DOHH2 (cell line): ENCODE data around the gene C1QTNF8.

Source experiments
- H3F3A ChIP-seq: fragments of 200-600 bp; sonication (generic), shearing (Covaris generic); 2 replicates; pipeline ENCODE4 v1.6.0; 2016; ENCODE audit warnings: antibody characterized with exemption, mild to moderate bottlenecking; ENCODE audit not compliant: control insufficient read depth, insufficient read depth
- H3K27ac ChIP-seq: fragments of 200-600 bp; sonication (generic); 2 replicates; pipeline ENCODE4 v1.5.1; 2014; ENCODE audit warnings: low read depth, mild to moderate bottlenecking, low read length, moderate library complexity
- H3K27me3 ChIP-seq: fragments of 200-600 bp; sonication (generic); 2 replicates; pipeline ENCODE4 v1.6.1; 2014; ENCODE audit warnings: mild to moderate bottlenecking, low read length, mixed read lengths; ENCODE audit not compliant: control insufficient read depth
- H3K36me3 ChIP-seq: fragments of 200-600 bp; sonication (generic); 2 replicates; pipeline ENCODE4 v1.6.1; 2014; ENCODE audit warnings: mild to moderate bottlenecking, low read length, moderate library complexity, mixed read lengths; ENCODE audit not compliant: control insufficient read depth
- H3K4me1 ChIP-seq: fragments of 200-600 bp; sonication (generic); 2 replicates; pipeline ENCODE4 v1.6.1; 2014; ENCODE audit warnings: mild to moderate bottlenecking, low read length, mixed read lengths; ENCODE audit not compliant: control insufficient read depth
- H3K4me2 ChIP-seq: fragments of 200-600 bp; sonication (generic); 2 replicates; pipeline ENCODE4 v1.6.0; 2014; ENCODE audit warnings: mild to moderate bottlenecking, low read length, moderate library complexity
- H3K4me3 ChIP-seq: fragments of 200-600 bp; sonication (generic); 2 replicates; pipeline ENCODE4 v1.5.1; 2014; ENCODE audit warnings: mild to moderate bottlenecking, low read length, mixed read lengths
- H3K79me2 ChIP-seq: fragments of 200-600 bp; sonication (generic); 2 replicates; pipeline ENCODE4 v1.6.1; 2014; ENCODE audit warnings: mild to moderate bottlenecking, low read length, mixed read lengths; ENCODE audit not compliant: control insufficient read depth
- H3K9me2 ChIP-seq: fragments of 200-600 bp; sonication (generic); replicated peaks from 2 replicates; pipeline ENCODE4 v1.6.1; 2014; ENCODE audit warnings: mild to moderate bottlenecking, low read length, mixed read lengths; ENCODE audit not compliant: control insufficient read depth
- H3K9me3 ChIP-seq: fragments of 200-600 bp; sonication (generic); 2 replicates; pipeline ENCODE4 v1.6.1; 2014; ENCODE audit warnings: antibody characterized with exemption, low read length, mixed read lengths; ENCODE audit not compliant: control insufficient read depth, insufficient read depth
- H4K20me1 ChIP-seq: fragments of 200-600 bp; sonication (generic); 2 replicates; pipeline ENCODE4 v1.6.0; 2014; ENCODE audit warnings: low read depth, mild to moderate bottlenecking, antibody characterized with exemption, low read length, moderate library complexity; ENCODE audit not compliant: control insufficient read depth, insufficient read depth
- EZH2phosphoT487 ChIP-seq: fragments of 200-600 bp; sonication (generic); IDR thresholded peaks from 2 replicates; pipeline ENCODE4 v1.6.1; 2017; ENCODE audit warnings: borderline replicate concordance, mild to moderate bottlenecking, antibody characterized with exemption, low read length, moderate library complexity, mixed read lengths
- TF ChIP-seq, protein P1 (sequence below): fragments of 200-600 bp; sonication (generic); IDR thresholded peaks from one replicate; pipeline ENCODE4 v1.5.1; 2014; ENCODE audit warnings: antibody characterized with exemption, mild to moderate bottlenecking, low read depth, low read length; ENCODE audit not compliant: poor library complexity, severe bottlenecking

C1QTNF8 gene

DNA sequence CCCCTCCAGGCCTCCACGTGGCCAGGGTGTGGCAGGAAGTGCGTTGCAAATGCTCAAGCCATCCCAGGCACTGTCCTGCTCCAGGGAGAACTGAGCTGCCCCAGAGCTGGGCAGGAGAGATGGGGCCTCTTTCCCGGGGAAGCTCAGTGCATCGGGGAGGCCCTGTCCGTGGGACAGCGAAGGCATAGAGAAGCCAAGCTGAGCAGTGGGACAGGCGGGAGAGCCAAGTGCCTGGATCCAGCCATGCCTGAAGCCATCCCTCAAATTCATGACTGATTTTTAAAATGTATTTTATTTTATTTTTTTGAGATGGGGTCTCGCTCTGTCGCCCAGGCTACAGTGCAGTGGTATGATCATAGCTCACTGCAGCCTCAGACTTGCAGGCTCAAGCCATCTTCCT, 48.9 kb downstream of the C1QTNF8 start:
- no peaks in the 10 kb centered on the region for H3K79me2 ChIP-seq
- no peaks in the 10 kb centered on the region for H3K27me3 ChIP-seq
- H3K4me1 ChIP-seq: no peaks in the 10 kb centered on the region
- TF ChIP-seq, protein P1, sequence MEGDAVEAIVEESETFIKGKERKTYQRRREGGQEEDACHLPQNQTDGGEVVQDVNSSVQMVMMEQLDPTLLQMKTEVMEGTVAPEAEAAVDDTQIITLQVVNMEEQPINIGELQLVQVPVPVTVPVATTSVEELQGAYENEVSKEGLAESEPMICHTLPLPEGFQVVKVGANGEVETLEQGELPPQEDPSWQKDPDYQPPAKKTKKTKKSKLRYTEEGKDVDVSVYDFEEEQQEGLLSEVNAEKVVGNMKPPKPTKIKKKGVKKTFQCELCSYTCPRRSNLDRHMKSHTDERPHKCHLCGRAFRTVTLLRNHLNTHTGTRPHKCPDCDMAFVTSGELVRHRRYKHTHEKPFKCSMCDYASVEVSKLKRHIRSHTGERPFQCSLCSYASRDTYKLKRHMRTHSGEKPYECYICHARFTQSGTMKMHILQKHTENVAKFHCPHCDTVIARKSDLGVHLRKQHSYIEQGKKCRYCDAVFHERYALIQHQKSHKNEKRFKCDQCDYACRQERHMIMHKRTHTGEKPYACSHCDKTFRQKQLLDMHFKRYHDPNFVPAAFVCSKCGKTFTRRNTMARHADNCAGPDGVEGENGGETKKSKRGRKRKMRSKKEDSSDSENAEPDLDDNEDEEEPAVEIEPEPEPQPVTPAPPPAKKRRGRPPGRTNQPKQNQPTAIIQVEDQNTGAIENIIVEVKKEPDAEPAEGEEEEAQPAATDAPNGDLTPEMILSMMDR: no peak
- no peak for TF ChIP-seq EZH2phosphoT487
- no peaks in the 10 kb centered on the region for H4K20me1 ChIP-seq
- H3K9me3 ChIP-seq: no peaks in the 10 kb centered on the region
- no peaks in the 10 kb centered on the region for H3F3A ChIP-seq
- no peaks in the 10 kb centered on the region for H3K9me2 ChIP-seq
- no peaks in the 10 kb centered on the region for H3K36me3 ChIP-seq
- H3K27ac ChIP-seq: no peak overlapping the region
- no peak overlapping the region for H3K4me3 ChIP-seq
- no peak overlapping the region for H3K4me2 ChIP-seq

DNA sequence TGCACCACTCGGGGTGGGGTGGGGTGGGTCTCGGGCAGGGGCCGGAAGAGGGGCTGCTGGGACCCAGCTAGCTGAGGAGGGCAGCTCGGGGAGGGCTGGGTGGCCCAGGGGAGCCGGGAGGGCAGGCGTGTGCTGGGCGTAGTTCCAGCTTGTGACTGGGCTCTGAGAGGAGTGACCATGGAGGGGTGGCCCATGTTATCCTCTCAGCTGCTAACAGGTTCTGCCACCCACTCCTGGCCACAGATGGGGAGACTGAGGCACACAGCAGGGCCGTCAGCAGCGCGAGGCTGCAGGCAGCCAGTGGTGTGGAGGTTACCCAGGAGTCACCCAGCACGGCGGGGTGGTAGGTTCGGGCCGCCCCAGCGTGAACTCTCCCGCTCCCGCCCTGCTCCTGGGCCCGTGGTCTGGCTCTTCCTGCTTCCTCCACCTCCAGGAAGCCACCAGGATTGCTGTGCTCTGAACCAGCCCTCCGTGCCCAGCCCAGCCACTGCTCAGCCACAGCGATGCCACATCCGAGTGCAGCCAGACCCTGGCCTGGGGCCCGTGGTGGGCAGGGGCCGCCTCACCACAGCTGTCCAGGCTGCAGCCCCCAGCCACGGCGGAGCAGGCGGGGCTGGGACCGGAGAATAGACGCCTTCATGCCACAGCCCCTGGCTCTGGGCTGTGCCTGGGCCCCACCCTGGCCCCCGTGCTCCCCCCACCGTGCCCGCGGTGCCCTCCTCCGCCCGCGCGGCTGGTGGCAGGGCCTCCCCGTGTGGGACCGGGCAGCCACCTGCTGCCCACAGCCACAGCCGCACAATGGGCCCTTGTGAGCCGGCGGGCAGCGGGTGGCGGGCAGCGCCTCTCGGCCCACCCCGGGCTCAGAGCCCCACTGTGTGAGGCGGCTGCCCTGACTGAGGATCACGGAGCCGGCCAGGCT, 49.8 kb downstream of the C1QTNF8 start:
- TF ChIP-seq, protein P1: no peak
- TF ChIP-seq EZH2phosphoT487: no peak
- H3K4me1 ChIP-seq: no peaks in the 10 kb centered on the region
- no peaks in the 10 kb centered on the region for H4K20me1 ChIP-seq
- H3K4me3 ChIP-seq: no peak overlapping the region
- no peak overlapping the region for H3K4me2 ChIP-seq
- no peaks in the 10 kb centered on the region for H3K9me2 ChIP-seq
- no peaks in the 10 kb centered on the region for H3K79me2 ChIP-seq
- H3K36me3 ChIP-seq: no peaks in the 10 kb centered on the region
- no peak overlapping the region for H3K27ac ChIP-seq
- no peaks in the 10 kb centered on the region for H3K9me3 ChIP-seq
- no peaks in the 10 kb centered on the region for H3F3A ChIP-seq
- H3K27me3 ChIP-seq: no peaks in the 10 kb centered on the region

DNA sequence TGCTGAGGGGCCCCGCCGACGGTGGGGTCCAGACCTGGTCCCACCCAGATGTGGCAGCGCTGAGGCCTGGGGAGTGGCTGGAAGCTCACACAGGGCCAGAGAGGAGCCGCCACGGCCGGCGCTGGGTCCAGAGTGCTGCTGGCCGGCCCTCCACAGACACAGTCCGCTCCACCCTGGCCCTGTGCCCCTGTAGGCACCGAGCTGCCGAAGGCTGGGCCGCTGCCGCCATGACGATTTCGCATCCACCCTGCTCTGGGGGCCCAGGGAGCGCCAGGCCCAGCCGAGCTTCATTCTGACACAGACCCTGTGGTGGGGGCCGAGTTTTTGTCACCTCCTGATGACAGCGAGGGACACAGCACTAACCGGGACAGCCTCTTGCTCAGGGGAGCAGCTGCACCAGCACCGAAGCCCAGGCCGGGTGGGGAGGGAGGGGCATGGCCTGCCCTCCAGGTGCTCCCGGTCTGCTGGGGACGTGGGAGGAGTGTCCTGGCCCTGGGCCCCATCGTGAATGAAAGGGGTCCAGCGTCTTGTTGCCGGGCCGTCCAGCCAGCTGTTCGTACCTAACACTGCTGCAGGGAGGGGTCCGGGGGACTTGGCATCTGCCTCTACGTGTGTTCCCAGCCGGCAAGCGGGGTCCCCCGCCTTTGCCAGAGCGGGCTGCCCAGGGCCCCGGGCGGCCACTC, 50.6 kb downstream of the C1QTNF8 start:
- H3K4me3 ChIP-seq: no peak overlapping the region
- no peak overlapping the region for H3K27ac ChIP-seq
- no peak overlapping the region for H3K4me2 ChIP-seq
- H3K9me3 ChIP-seq: no peaks in the 10 kb centered on the region
- no peaks in the 10 kb centered on the region for H3K4me1 ChIP-seq
- H4K20me1 ChIP-seq: no peaks in the 10 kb centered on the region
- H3K9me2 ChIP-seq: no peaks in the 10 kb centered on the region
- no peak for TF ChIP-seq EZH2phosphoT487
- TF ChIP-seq, protein P1: no peak
- no peaks in the 10 kb centered on the region for H3K27me3 ChIP-seq
- no peaks in the 10 kb centered on the region for H3K36me3 ChIP-seq
- no peaks in the 10 kb centered on the region for H3F3A ChIP-seq
- H3K79me2 ChIP-seq: no peaks in the 10 kb centered on the region
